ENCODE results near the gene PRKN.

DNA sequence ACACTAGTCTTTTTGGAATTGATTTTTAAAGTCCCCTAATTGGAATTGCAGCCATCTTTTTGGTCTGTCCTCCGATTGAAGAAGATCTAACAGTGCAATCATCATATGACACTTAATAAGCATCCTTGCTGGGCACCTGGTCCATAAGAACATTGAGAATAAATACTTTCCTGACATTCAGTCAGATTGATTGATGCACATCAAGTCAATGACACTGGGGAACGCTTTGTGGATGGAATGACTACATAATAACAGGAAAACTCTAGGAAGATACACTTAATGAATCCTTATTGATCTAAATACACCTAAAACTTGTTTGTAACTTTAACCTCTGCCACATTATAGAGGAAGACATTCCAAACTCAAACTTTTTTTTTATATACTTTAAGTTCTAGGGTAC, 255.7 kb downstream of the PRKN start:
- TF ChIP-seq EZH2 (IDR thresholded peaks at IDR 0.05; ENCODE audit: insufficient read depth, poor library complexity, severe bottlenecking) (no peak), EZH2phosphoT487 (IDR thresholded peaks at IDR 0.05; ENCODE audit: insufficient read depth, low read depth) (no peak)
